Activated effector memory CD4-positive, alpha-beta T cell treated with Interleukin-2 at 50 U/mL for 16 hours (primary cell): ENCODE data around the gene MRPL33.
A peak's percentile ranks its signal among the peaks of the same experiment; 100 is the strongest.

Experiments used
- DNase-seq: peaks from one replicate; pipeline ENCODE4 v3.0.0-alpha.2; 2020

Gene MRPL33

GRCh38 chr2:27771548-27772335 lies at the start of gene MRPL33:
Gene MRPL33, plus strand, starts transcription at chr2:27771719. Its CDS starts 59 bp downstream, at chr2:27771778.
- DNase-seq: peak; percentile 85

- no peak for DNase-seq
Measured at GRCh38 chr2:27721884-27722485, 49.5 kb upstream of the MRPL33 start.

GRCh38 chr2:27723372-27724144 lies 48.0 kb upstream of the MRPL33 start:
- DNase-seq: no peak

DNA sequence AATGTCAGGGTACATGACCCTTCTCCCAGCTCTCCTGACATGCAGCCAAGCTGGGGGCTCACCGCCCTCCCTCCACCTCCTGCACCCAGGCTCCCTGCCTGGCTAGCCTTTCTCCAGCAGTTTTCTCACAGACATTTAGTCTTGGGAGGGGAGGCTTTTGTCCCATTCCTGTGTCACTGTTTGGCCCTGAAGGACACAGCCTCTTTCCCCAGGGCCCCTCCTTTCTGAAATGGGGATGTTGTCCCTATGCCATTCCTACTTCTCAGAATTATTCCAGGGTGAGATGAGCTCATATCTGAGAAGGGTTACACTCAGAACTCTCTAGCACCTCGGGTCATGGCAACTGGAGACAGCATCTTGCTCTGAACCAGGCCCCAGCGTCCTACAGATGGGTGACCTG lies 47.3 kb upstream of the MRPL33 start:
- no peak for DNase-seq

DNA sequence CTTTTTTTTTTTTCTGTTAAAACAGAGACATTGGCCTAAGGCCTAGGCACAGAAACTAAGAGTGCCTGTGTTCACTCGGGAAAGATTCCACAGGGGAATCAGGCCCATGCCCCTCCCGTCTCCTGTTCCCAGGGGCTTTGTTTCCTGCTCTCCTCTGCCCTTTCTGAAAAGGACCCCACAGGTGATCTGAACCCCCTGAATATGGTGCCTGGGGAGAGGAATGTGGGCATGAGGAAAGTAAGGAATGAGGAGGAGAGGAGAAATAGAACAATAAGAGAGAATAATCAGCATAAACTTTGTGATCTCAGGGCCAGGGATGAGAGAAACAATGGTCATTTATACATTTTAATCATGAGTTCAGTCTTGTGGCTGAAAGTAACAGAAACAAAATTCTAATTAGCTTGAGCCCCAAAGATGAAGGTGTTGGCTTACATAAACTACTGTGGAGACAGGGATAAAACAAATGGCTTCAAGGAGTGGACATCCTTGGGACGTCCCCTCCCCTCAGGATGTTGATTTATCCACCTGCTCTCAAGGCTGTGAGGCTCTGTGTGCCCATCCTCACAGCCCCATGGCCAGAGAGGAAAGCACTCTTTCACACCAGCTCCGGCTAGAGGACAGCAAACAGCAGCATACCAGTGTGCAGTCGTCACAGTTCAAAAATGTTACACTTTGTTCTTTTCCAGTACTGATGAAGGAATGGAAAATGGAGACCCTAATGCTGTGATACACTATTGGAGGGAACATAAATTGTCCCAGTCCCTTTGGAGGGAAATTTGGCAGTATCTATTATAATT lies 46.4 kb upstream of the MRPL33 start:
- DNase-seq: no peak

GRCh38 chr2:27727257-27727656 lies 44.3 kb upstream of the MRPL33 start:
- DNase-seq: no peak

- no peak for DNase-seq
Measured at GRCh38 chr2:27728081-27728858, 43.2 kb upstream of the MRPL33 start.

GRCh38 chr2:27729198-27729597 lies 42.3 kb upstream of the MRPL33 start:
- no peak for DNase-seq

DNA sequence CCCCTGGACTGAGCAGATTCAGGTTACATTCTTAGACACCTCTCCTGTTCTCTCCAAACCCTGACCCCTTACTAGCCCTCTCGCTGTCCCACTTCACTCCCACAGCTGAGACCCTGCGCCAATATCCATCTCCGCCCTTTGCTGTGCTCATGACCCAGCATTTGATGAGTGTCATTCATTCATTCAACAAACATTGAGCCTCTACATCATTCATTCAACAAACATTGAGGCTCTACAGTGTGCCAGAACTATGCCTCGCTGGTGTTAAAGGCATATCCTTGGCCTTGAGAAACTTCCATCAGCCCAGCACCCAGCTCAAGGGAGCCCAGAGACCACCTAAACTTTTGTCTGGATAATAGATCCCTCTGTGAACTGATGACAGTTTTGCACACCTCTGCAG lies 41.9 kb upstream of the MRPL33 start:
- DNase-seq: no peak

DNA sequence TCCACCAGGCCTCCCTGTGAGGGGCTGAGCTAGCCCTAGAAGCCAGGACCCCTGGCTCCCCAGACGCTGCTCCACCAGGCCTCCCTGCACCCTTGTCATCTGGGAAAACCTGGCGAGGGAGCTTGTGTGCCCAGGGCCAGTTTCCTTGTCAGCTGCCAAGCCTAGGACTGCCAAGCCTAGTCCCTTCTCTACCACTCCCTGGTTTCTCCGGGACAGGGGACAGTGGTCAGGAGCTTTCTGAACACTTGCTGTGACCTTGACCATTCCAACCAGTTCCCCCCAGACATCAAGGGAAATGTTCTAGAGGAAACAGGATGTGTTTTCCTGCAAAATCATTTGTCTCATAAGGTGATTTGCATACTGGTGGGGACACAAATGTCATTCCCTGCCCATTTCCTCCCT lies 41.3 kb upstream of the MRPL33 start:
- no peak for DNase-seq

DNA sequence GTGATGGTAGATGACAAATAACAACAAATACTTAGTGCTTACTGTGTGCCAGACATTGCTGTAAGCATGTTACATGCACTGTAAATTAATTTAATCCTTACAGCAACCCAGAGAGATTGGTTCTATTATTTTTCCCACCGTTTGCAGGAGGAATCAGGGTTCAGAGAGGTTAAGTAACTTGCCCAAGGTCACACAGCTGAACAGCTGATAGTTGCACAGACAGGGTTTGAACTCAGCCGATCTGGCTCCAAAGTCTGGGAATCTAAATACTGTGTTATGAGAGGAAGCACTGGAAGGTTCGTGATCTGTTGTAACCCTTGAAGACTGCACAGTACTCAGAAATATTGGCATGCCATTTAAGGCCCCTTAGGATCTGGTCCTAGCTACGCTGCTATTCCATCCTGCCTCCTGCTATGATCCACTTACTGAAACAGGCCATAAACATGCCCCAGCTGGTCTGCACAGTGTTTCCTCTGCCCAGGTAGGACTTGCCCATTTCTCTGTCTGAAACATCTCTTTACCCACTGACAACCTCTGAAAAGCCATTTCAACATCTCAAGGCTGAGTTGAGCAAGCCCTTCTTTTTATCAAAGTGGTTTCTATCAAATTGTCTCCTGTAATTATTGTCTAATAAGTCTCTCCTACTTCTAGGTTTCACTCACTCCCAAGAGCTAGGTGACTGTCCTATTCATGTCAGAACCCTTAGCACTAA lies 40.4 kb upstream of the MRPL33 start:
- DNase-seq: no peak

DNA sequence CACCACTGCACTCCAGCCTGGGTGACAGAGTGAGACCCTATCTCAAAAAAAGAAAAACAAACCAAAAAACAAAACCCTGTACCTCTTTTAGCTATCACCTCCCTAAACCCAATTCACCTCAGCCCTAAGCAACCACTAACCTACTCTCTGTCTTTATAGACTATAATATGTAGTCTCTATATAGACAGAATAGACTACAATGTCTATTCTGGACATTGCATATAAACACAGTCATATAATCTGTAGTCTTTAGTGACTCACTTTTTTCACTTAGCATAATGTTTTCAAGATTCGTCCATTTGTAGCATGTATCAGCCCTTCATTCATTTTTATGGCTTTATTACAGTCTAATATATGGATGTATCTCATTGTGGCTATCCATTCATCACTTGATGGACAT lies 37.2 kb upstream of the MRPL33 start:
- no peak for DNase-seq

DNA sequence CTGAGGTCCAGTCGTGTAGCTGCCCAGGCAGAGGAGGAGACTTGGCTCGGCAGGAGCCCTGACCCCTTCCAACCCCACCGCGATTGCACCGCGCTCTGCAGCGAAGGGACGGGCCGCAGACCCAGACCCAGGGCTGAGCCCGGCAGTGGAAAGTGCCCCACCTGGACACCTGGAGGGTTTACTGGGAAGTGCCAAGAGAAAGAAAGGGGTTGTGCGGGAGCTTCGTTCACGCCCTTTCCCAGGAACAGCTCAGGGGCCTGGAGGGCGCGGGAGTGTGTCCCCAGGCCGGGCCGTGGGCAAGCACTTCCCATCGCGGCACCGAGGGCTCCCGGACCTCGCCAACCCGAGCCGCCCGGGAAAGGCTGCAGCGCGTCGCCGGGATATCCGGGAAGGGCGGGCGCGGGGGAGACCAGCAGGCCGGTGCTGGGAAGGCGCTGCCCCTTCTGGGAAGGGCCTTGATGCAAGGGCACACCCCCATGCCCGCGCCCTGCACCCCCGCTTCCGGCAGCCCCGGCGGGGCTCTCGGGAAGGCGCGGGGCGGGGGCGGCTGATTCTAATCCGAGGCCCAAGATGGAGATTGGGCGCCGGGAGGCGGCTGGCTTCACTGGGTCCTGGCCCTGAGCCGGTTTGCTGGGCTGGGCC lies 36.1 kb upstream of the MRPL33 start:
- DNase-seq: peak; percentile 25

- no peak for DNase-seq
Measured at GRCh38 chr2:27736031-27736889, 35.3 kb upstream of the MRPL33 start.

DNA sequence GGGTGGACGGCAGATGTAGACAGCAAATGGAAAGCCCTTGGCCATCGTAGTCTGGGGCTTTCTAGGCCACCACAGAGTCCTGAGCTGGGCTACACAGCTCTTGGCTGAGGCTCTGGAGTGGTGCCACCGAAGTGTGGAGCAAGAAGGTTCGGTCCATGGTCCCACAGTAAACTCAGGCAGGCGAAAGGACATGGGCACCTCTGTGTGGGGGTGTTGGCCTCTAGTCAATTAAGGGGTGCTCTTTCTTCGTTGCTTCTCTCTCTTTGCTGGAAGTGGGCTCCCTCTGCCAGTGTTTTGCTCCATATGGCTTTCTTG lies 34.7 kb upstream of the MRPL33 start:
- DNase-seq: no peak

DNA sequence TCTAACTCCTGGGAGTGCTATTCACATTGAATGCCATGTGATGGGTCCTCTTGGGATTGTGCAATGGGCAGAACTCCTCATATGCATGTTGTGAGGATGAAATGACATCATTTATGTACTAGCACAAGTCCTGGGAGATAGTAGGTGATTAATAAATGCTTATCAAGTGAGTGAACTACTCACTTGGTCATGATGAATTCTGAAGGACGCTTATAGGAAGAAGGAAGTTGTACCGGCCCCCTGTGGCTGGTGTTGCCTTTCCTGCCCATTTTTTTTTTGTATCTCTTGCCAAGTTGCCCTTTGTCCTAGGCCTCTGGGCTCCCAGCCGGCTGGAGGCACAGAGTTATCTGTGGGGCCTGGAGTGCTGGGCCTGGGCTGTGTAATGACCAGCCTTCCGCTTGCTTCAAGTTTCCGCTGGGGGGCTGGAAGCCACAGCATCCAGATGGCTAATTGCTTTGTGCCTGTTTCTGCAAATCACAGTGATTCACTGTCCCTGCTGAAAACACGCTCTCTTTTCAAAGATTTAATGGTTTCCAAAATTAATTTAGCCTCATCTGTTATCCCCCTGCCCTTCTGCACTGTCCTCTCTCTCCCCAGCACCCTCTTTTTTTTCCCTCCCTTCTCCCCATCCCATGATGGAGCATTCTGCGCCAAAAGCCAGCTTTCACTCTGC lies 33.7 kb upstream of the MRPL33 start:
- no peak for DNase-seq

- DNase-seq: no peak
Measured at GRCh38 chr2:27738349-27739057, 33.0 kb upstream of the MRPL33 start.

- no peak for DNase-seq
Measured at GRCh38 chr2:27739058-27739373, 32.5 kb upstream of the MRPL33 start.

- no peak for DNase-seq
Measured at GRCh38 chr2:27741673-27742072, 29.8 kb upstream of the MRPL33 start.
